T-cell (primary cell): ENCODE data around the gene PDP2. TPM values are rescaled to one million over a fixed set of nuclear protein-coding genes. Genes with fewer than 3 reads are reported as not detected.

ENCODE experiments used
- ATAC-seq, 4 experiments: fragments of 200-7000 bp in 3 of 4; fragments of 150-1000 bp in 1 of 4; cut with Tn5 transposase; replicated peaks in 1 of 4; 1 replicate in 3 of 4; 2 replicates in 1 of 4; pipeline ENCODE4 v1.10.0; 2021; ENCODE audit warnings: moderate library complexity in 3 of 4, mild to moderate bottlenecking in 2 of 4, moderate number of reproducible peaks in 1 of 4
- CTCF ChIA-PET, 2 donors: fragments of 300-600 bp; sonication (Branson Sonifier 250); formaldehyde crosslinking; loops; one replicate each; lab custom pipeline; 2022; ENCODE audit warnings: antibody characterized with exemption in 2 of 2; lab: Charles Lee
- POLR2A ChIA-PET, 2 donors: fragments of 300-600 bp; sonication (Branson Sonifier 250); formaldehyde crosslinking; loops; one replicate each; lab custom pipeline; 2022; ENCODE audit warnings: antibody characterized with exemption in 2 of 2; lab: Charles Lee
- DNase-seq, 35 experiments: peaks; one replicate each; pipeline versions ENCODE4 v3.0.0 to v3.0.0-alpha.2; 2013 to 2023
- H3K27ac ChIP-seq: one replicate; pipeline ENCODE4 v1.5.1; 2013; ENCODE audit warnings: low read length
- H3K27me3 ChIP-seq, 2 experiments: replicated peaks in 1 of 2; 1 replicate in 1 of 2; 2 replicates in 1 of 2; pipeline versions ENCODE4 v1.6.1 to v1.7.0; 2013; ENCODE audit warnings: low read length in 1 of 2, mixed read lengths in 1 of 2; ENCODE audit not compliant: control insufficient read depth in 2 of 2, insufficient read depth in 2 of 2; ENCODE audit errors: extremely low read depth in 1 of 2
- H3K36me3 ChIP-seq, 2 donors: 1 replicate in 1 of 2; 2 replicates in 1 of 2; pipeline versions ENCODE4 v1.6.1 to v1.7.0; 2013; ENCODE audit warnings: low read length in 1 of 2; ENCODE audit not compliant: control insufficient read depth in 2 of 2, insufficient read depth in 1 of 2; ENCODE audit errors: extremely low read depth in 1 of 2
- H3K4me1 ChIP-seq, 2 experiments: 1 replicate in 1 of 2; 2 replicates in 1 of 2; pipeline versions ENCODE4 v1.6.1 to v1.7.0; 2013; ENCODE audit warnings: low read length in 2 of 2, mixed read lengths in 1 of 2; ENCODE audit not compliant: insufficient read depth in 2 of 2, control insufficient read depth in 1 of 2; ENCODE audit errors: extremely low read depth in 1 of 2
- H3K4me3 ChIP-seq, 2 donors: 1 replicate in 1 of 2; 2 replicates in 1 of 2; pipeline versions ENCODE4 v1.5.1 to v1.7.0; 2013; ENCODE audit warnings: mild to moderate bottlenecking in 2 of 2, low read length in 1 of 2, moderate library complexity in 1 of 2; ENCODE audit not compliant: control insufficient read depth in 1 of 2; ENCODE audit errors: extremely low read depth in 1 of 2
- H3K9me3 ChIP-seq: 2 replicates; pipeline ENCODE4 v1.7.0; 2013
- H3K27ac Mint-ChIP-seq, 2 donors: one replicate each; pipeline ENCODE4 v1.8.0; 2020 to 2021; ENCODE audit warnings: mild to moderate bottlenecking in 2 of 2, mixed read lengths in 2 of 2
- H3K27me3 Mint-ChIP-seq, 2 donors: one replicate each; pipeline ENCODE4 v1.8.0; 2021 to 2022; ENCODE audit warnings: mixed read lengths in 2 of 2
- H3K36me3 Mint-ChIP-seq: one replicate; pipeline ENCODE4 v1.8.0; 2021; ENCODE audit warnings: mixed read lengths
- H3K4me1 Mint-ChIP-seq, 3 donors: one replicate each; pipeline ENCODE4 v1.8.0; 2020 to 2022; ENCODE audit warnings: mixed read lengths in 3 of 3, mild to moderate bottlenecking in 1 of 3
- H3K4me3 Mint-ChIP-seq, 3 donors: one replicate each; pipeline ENCODE4 v1.8.0; 2020 to 2022; ENCODE audit warnings: mild to moderate bottlenecking in 3 of 3, mixed read lengths in 3 of 3, moderate library complexity in 3 of 3
- H3K9me3 Mint-ChIP-seq, 3 donors: one replicate each; pipeline ENCODE4 v1.8.0; 2020 to 2022; ENCODE audit warnings: mixed read lengths in 3 of 3
- WGBS: methylation state at CpG from one replicate; pipeline ENCODE4 v1.1.5; 2013; ENCODE audit warnings: missing lambda C conversion rate; ENCODE audit not compliant: insufficient coverage; 5-methylcytosine and 5-hydroxymethylcytosine counted together
- total RNA-seq, 35 experiments: library from RNA in 6 of 35; stranded (reverse) in 6 of 35; fragments of 120-200 nt in 1 of 35; gene quantifications; one replicate each; pipeline versions ENCODE4 v1.2.1 to v1.2.4 and lab custom pipeline; 2013 to 2026

Gene PDP2
- total RNA-seq, 5 donors from 2014 or later (not counting 1 experiment from before 2014, with no cell fraction given) = 7.1 to 16.5 (median 12.5) TPM

DNA sequence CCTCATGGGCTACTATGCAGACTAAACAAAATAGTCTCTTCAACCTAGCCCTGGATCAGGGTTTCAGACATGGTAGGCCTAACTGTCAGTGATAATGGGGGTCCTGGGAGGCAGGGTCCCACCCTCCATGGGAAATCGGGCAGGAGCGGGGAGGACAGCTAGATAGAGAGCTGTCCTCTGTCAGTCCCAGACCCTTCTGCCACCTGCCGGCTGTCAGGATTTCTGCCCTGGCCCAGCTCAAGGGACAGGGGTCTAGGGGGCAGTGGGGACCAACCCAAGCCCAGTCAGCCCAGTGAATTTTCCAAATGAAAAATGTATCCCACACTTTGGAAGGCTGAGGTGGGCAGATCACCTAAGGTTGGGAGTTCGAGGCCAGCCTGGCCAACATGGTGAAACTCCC lies 30.8 kb upstream of the PDP2 start:
- Histone ChIP-seq H3K27ac (no peak overlapping the region), H3K27me3 (peaks cover 2 to 27% of the 10 kb centered on the region in 2 experiments), H3K4me1 (peaks cover 0 to 3% of the 10 kb centered on the region in 2 experiments), H3K9me3 (no peaks in the 10 kb centered on the region), H3K4me3 (no peak overlapping the region), H3K36me3 (no peaks in the 10 kb centered on the region)
- no peak overlapping the region for H3K27ac Mint-ChIP-seq
- no peak overlapping the region for H3K4me3 Mint-ChIP-seq
- H3K9me3 Mint-ChIP-seq = no peaks in the 10 kb centered on the region
- peaks cover 16 to 27% of the 10 kb centered on the region in 2 donors for H3K27me3 Mint-ChIP-seq
- peaks cover 0 to 2% (median 2%) of the 10 kb centered on the region in 3 donors for H3K4me1 Mint-ChIP-seq
- no peak for DNase-seq
- ChIA-PET CTCF (interaction anchor here in 1 of 2 donors (1.4 kb wide), 1 partner anchor 19 kb away, joined by 3 read pairs; the partner anchor contains the start of gene NAE1), POLR2A (interaction anchor here in 1 of 2 donors (0.5 kb wide), 1 partner anchor 25 kb away, joined by 4 read pairs; no protein-coding TSS in a partner anchor)
- 100% methylated on average over 1 of the region's 4 CpGs for WGBS
- H3K36me3 Mint-ChIP-seq = no peaks in the 10 kb centered on the region
- no peak for ATAC-seq

DNA sequence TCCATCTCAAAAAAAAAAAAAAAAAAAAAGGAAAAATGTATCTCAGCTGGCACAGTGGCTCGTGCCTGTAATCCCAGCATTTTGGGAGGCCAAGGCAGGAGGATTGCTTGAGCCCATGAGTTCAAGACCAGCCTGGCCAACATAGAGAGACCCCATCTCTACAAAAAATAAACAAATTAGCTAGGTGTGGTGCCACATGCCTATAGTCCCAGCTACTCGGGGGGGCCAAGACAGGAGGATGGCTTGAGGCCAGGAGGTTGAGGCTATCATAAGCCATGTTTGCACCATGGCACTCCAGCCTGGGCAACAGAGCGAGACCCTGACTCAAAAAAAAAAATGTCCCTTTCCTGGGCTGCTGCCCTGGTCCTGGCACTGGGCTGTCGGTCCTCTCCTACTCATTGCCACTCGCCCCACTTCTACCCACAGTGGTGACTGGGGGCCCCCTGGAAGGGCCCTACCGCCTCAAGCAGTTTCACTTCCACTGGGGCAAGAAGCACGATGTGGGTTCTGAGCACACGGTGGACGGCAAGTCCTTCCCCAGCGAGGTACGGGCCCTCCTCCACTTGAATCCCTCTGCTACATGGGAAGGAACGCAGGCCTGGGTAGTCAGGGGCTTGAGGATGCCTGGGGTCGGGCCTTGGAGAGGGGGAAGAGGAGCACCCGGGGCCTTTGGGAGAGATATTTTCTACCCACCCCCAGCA lies 30.1 kb upstream of the PDP2 start:
- H3K4me3 Mint-ChIP-seq = no peak overlapping the region
- DNase-seq (no peak), ATAC-seq (no peak)
- WGBS = 97% methylated on average over 4 of the region's 14 CpGs
- no peaks in the 10 kb centered on the region for H3K36me3 ChIP-seq
- H3K27me3 ChIP-seq = peaks cover 2 to 20% of the 10 kb centered on the region in 2 experiments
- H3K4me1 Mint-ChIP-seq = peaks cover 0 to 2% (median 0%) of the 10 kb centered on the region in 3 donors
- no peaks in the 10 kb centered on the region for H3K9me3 Mint-ChIP-seq
- peaks cover 13 to 23% of the 10 kb centered on the region in 2 donors for H3K27me3 Mint-ChIP-seq
- no peaks in the 10 kb centered on the region for H3K36me3 Mint-ChIP-seq
- no peak overlapping the region for H3K4me3 ChIP-seq
- no peaks in the 10 kb centered on the region for H3K4me1 ChIP-seq
- no peak overlapping the region for H3K27ac Mint-ChIP-seq
- ChIA-PET CTCF (no interaction called here), POLR2A (interaction anchor here in 1 of 2 donors (0.5 kb wide), 1 partner anchor 24 kb away, joined by 4 read pairs; no protein-coding TSS in a partner anchor)
- no peaks in the 10 kb centered on the region for H3K9me3 ChIP-seq
- no peak overlapping the region for H3K27ac ChIP-seq

GRCh38 chr16:66851166-66851964 lies 28.9 kb upstream of the PDP2 start:
- POLR2A ChIA-PET = no interaction called here
- Histone ChIP-seq H3K9me3 (no peaks in the 10 kb centered on the region), H3K27ac (no peak overlapping the region), H3K4me1 (no peaks in the 10 kb centered on the region), H3K27me3 (peaks cover 0 to 9% of the 10 kb centered on the region in 2 experiments), H3K36me3 (no peaks in the 10 kb centered on the region), H3K4me3 (no peak overlapping the region)
- Mint-ChIP-seq H3K36me3 (no peaks in the 10 kb centered on the region), H3K27ac (no peak overlapping the region), H3K4me1 (no peaks in the 10 kb centered on the region), H3K4me3 (no peak overlapping the region), H3K9me3 (no peaks in the 10 kb centered on the region), H3K27me3 (peaks cover 2 to 12% of the 10 kb centered on the region in 2 donors)
- CTCF ChIA-PET = no interaction called here
- DNase-seq (no peak), ATAC-seq (no peak)
- 93% methylated on average over 11 of the region's 13 CpGs for WGBS

DNA sequence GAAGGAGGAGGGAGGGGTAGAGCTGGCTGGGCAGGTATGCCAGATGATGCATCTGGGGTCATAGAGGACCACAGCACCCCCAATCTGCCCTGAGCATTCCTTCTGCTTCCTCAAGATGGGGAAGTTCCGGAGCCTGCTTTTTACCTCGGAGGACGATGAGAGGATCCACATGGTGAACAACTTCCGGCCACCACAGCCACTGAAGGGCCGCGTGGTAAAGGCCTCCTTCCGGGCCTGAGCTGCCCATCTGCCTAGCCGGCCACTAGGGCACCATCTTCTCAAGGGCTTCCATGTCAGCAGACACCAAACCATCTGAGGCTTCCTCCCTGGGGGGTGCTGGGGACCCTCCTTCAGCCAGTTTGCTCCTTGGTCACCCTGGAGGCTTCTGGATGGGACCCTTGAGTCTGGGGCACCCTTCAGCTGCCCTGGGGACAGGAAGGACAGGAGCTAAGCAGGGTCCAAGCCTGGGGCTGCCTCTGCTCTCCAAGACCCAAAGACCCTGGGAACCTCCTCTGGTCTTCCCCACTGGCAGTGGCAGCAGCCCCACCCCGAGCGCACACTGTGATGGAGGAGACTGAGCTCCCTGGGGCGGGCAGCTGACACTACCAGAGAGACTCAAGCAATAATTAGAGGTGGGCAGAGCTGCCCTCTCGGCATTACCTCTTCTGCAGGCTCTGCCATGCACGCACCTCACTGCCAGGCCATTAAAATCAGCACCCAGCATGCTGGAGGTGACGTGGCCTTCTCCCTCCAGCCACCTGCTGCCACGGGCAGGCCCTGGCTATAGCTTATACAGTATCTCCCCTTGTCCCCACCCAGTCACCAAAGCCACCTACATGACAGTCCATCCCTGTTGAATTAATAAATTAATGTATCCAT lies 26.8 kb upstream of the PDP2 start:
- ChIA-PET POLR2A (no interaction called here), CTCF (interaction anchor here (0.6 to 1.2 kb wide), 2 partner anchors 14 to 405 kb away, joined by 3 read pairs; no protein-coding TSS in a partner anchor)
- no peak overlapping the region for H3K27ac Mint-ChIP-seq
- peaks cover 0 to 2% of the 10 kb centered on the region in 2 donors for H3K27me3 Mint-ChIP-seq
- ATAC-seq (no peak), DNase-seq (no peak)
- no peaks in the 10 kb centered on the region for H3K4me1 Mint-ChIP-seq
- no peaks in the 10 kb centered on the region for H3K36me3 Mint-ChIP-seq
- no peaks in the 10 kb centered on the region for H3K9me3 Mint-ChIP-seq
- H3K4me3 Mint-ChIP-seq = no peak overlapping the region
- Histone ChIP-seq H3K36me3 (no peaks in the 10 kb centered on the region), H3K4me3 (no peak overlapping the region), H3K4me1 (no peaks in the 10 kb centered on the region), H3K27me3 (no peaks in the 10 kb centered on the region), H3K27ac (no peak overlapping the region), H3K9me3 (no peaks in the 10 kb centered on the region)
- 52% methylated on average over 11 of the region's 15 CpGs for WGBS

- no peaks in the 10 kb centered on the region for H3K36me3 ChIP-seq
- ATAC-seq = no peak
- H3K9me3 ChIP-seq = no peaks in the 10 kb centered on the region
- POLR2A ChIA-PET = no interaction called here
- Mint-ChIP-seq H3K9me3 (no peaks in the 10 kb centered on the region), H3K4me3 (no peak overlapping the region), H3K27ac (no peak overlapping the region), H3K4me1 (no peaks in the 10 kb centered on the region), H3K36me3 (no peaks in the 10 kb centered on the region), H3K27me3 (no peaks in the 10 kb centered on the region)
- H3K4me1 ChIP-seq = no peaks in the 10 kb centered on the region
- no peak overlapping the region for H3K4me3 ChIP-seq
- CTCF ChIA-PET = interaction anchor here in 1 of 2 donors (0.7 to 1.0 kb wide), 2 partner anchors 12 to 26 kb away, joined by 3 read pairs; partner anchors contain the start of gene NAE1
- H3K27me3 ChIP-seq = no peaks in the 10 kb centered on the region
- DNase-seq = no peak
- 83% methylated on average over 1 of the region's 6 CpGs for WGBS
- no peak overlapping the region for H3K27ac ChIP-seq
Measured at GRCh38 chr16:66856184-66856730, 24.1 kb upstream of the PDP2 start.
